H1 (cell line): Measurements from ENCODE around the gene USH2A.

Experiments
- CBX8 ChIP-seq: fragments of 300-800, 300-1000 bp; sonication (generic); IDR thresholded peaks from 2 replicates; pipeline ENCODE4 v1.7.1; 2016; ENCODE audit warnings: low read depth, low read length, borderline replicate concordance
- CEBPB ChIP-seq: IDR thresholded peaks from 2 replicates; pipeline ENCODE4 v1.6.1; 2012; ENCODE audit warnings: low read depth, low read length
- CTCF ChIP-seq, 3 experiments: IDR thresholded peaks; 1 replicate in 2 of 3; 2 replicates in 1 of 3; pipeline versions ENCODE4 v1.5.1 to v1.6.1; 2011; ENCODE audit warnings: low read length in 3 of 3, mild to moderate bottlenecking in 3 of 3, inconsistent platforms in 2 of 3, low read depth in 1 of 3, moderate library complexity in 1 of 3; ENCODE audit not compliant: insufficient read depth in 1 of 3; ENCODE audit errors: control extremely low read depth in 1 of 3
- EP300 ChIP-seq, 2 experiments: IDR thresholded peaks; 1 replicate in 1 of 2; 2 replicates in 1 of 2; pipeline ENCODE4 v1.6.1; 2011 to 2012; ENCODE audit warnings: low read depth in 2 of 2, low read length in 2 of 2, mild to moderate bottlenecking in 2 of 2, borderline replicate concordance in 1 of 2, inconsistent platforms in 1 of 2, moderate library complexity in 1 of 2
- EZH2 ChIP-seq: fragments of 200-600 bp; sonication (generic); IDR thresholded peaks from 2 replicates; pipeline ENCODE4 v1.7.1; 2012; ENCODE audit warnings: low read depth, mild to moderate bottlenecking, moderate library complexity, low read length, inconsistent platforms; ENCODE audit not compliant: severe bottlenecking
- FOSL1 ChIP-seq: IDR thresholded peaks from 2 replicates; pipeline ENCODE4 v1.6.1; 2011; ENCODE audit warnings: mild to moderate bottlenecking, low read depth, low read length, moderate library complexity; ENCODE audit not compliant: insufficient read depth
- GTF2F1 ChIP-seq: IDR thresholded peaks from 2 replicates; pipeline ENCODE4 v1.6.1; 2012; ENCODE audit warnings: low read depth, low read length, improper control_type of control experiment, borderline replicate concordance
- HDAC6 ChIP-seq: IDR thresholded peaks from one replicate; pipeline ENCODE4 v1.7.1; 2012; ENCODE audit warnings: low read depth, mild to moderate bottlenecking, inconsistent platforms, low read length, moderate library complexity
- JUN ChIP-seq: IDR thresholded peaks from 2 replicates; pipeline ENCODE4 v1.6.1; 2011; ENCODE audit warnings: low read depth, mild to moderate bottlenecking, improper control_type of control experiment, low read length
- NRF1 ChIP-seq: IDR thresholded peaks from 2 replicates; pipeline ENCODE4 v1.6.1; 2011; ENCODE audit warnings: mild to moderate bottlenecking, low read depth, low read length, improper control_type of control experiment
- POLR2A ChIP-seq, 2 experiments: IDR thresholded peaks; 1 replicate in 1 of 2; 2 replicates in 1 of 2; pipeline ENCODE4 v1.6.1; 2011; ENCODE audit warnings: low read depth in 2 of 2, low read length in 2 of 2, mild to moderate bottlenecking in 2 of 2; ENCODE audit errors: control extremely low read depth in 1 of 2
- SIX5 ChIP-seq: IDR thresholded peaks from 2 replicates; pipeline ENCODE4 v1.6.1; 2011; ENCODE audit warnings: mild to moderate bottlenecking, low read depth, low read length

GRCh38 chr1:216051071-216051470 is 372.2 kb downstream of the USH2A start:
- TF ChIP-seq HDAC6 (no peak), FOSL1 (no peak), CTCF (IDR thresholded peaks at IDR 0.05; ENCODE audit: control extremely low read depth in 1 of 3, insufficient read depth in 1 of 3, low read depth in 1 of 3, low read length in 3 of 3) (no peak), NRF1 (no peak), EP300 (IDR thresholded peaks at IDR 0.05; ENCODE audit: borderline replicate concordance in 1 of 2, low read depth in 2 of 2, low read length in 2 of 2) (no peak), EZH2 (no peak), POLR2A (IDR thresholded peaks at IDR 0.05; ENCODE audit: control extremely low read depth in 1 of 2, low read depth in 2 of 2, low read length in 2 of 2) (no peak), GTF2F1 (no peak), CEBPB (no peak), SIX5 (no peak), JUN (no peak), CBX8 (no peak)
